Spleen (tissue), 11 donors: ENCODE measurements around the gene SPON1. TPM values are rescaled to one million over a fixed set of nuclear protein-coding genes. Genes with fewer than 3 reads are reported as not detected.

Experiments used
- DNase-seq: peaks from one replicate; pipeline ENCODE4 v3.0.0-alpha.2; 2020
- H3K27ac ChIP-seq, 8 donors: fragments of 200-600 bp; sonication (generic) in 7 of 8; 1 replicate in 4 of 8; 2 replicates in 4 of 8; pipeline versions ENCODE4 v1.5.0 to v1.8.0; 2016 to 2021; ENCODE audit warnings: inconsistent platforms in 4 of 8, mild to moderate bottlenecking in 4 of 8, moderate library complexity in 1 of 8
- H3K27me3 ChIP-seq, 7 donors: fragments of 200-600 bp; sonication (generic) in 6 of 7; replicated peaks in 1 of 7; 1 replicate in 4 of 7; 2 replicates in 3 of 7; pipeline versions ENCODE4 v1.5.0 to v1.8.0; 2016 to 2021; ENCODE audit warnings: inconsistent platforms in 3 of 7, mild to moderate bottlenecking in 1 of 7
- H3K36me3 ChIP-seq, 6 donors: fragments of 200-600 bp; sonication (generic) in 5 of 6; 1 replicate in 4 of 6; 2 replicates in 2 of 6; pipeline versions ENCODE4 v1.5.0 to v1.8.0; 2016 to 2021; ENCODE audit warnings: inconsistent platforms in 2 of 6
- H3K4me1 ChIP-seq, 6 donors: fragments of 200-600 bp; sonication (generic) in 5 of 6; 1 replicate in 3 of 6; 2 replicates in 3 of 6; pipeline versions ENCODE4 v1.5.0 to v1.8.0; 2016 to 2021; ENCODE audit warnings: inconsistent platforms in 3 of 6
- H3K4me3 ChIP-seq, 8 donors: fragments of 200-600 bp; sonication (generic) in 7 of 8; 1 replicate in 4 of 8; 2 replicates in 4 of 8; pipeline versions ENCODE4 v1.5.0 to v1.8.0; 2016 to 2021; ENCODE audit warnings: inconsistent platforms in 4 of 8, mild to moderate bottlenecking in 4 of 8, moderate library complexity in 2 of 8
- H3K9me3 ChIP-seq, 8 donors: fragments of 200-600 bp; sonication (generic) in 7 of 8; 1 replicate in 4 of 8; 2 replicates in 4 of 8; pipeline versions ENCODE4 v1.5.0 to v1.8.0; 2016 to 2021; ENCODE audit warnings: inconsistent platforms in 4 of 8
- CTCF ChIP-seq, 11 experiments: fragments of 200-600 bp in 7 of 11; fragments of 450-650 bp in 4 of 11; sonication (generic) in 4 of 11; IDR thresholded peaks in 8 of 11; conservative IDR thresholded peaks in 3 of 11; 1 replicate in 7 of 11; 2 replicates in 4 of 11; pipeline versions ENCODE4 v1.4.0 to v1.8.0; 2016 to 2021; ENCODE audit warnings: antibody characterized with exemption in 11 of 11, inconsistent platforms in 4 of 11, mild to moderate bottlenecking in 1 of 11
- POLR2A ChIP-seq, 3 donors: fragments of 450-650 bp; IDR thresholded peaks; one replicate each; pipeline ENCODE4 v1.5.1; 2017; ENCODE audit warnings: antibody characterized with exemption in 3 of 3, mild to moderate bottlenecking in 1 of 3
- POLR2AphosphoS5 ChIP-seq, 3 donors: sonication (generic); formaldehyde crosslinking; IDR thresholded peaks; one replicate each; pipeline ENCODE4 v1.5.1; 2017; ENCODE audit warnings: antibody characterized with exemption in 3 of 3
- WGBS, 5 donors: extraction: QIAGEN DNeasy Blood & Tissue Kit in 3 of 5; methylation state at CpG; one replicate each; pipeline versions ENCODE4 v1.1.5 to v1.1.7; 2013 to 2018; 5-methylcytosine and 5-hydroxymethylcytosine counted together
- intact Hi-C: fragments of 100-400 bp; cut with DNase I; formaldehyde crosslinking; loops from one replicate; pipeline ENCODE4 v1.15.0; 2023; ENCODE audit warnings: low total_unique reads
- polyA plus RNA-seq, 3 donors: library from polyadenylated mRNA; stranded (reverse); fragments of 200-250 nt; gene quantifications; one replicate each; pipeline ENCODE4 v1.2.1, GENCODE V29; 2013
- total RNA-seq, 7 donors: library from RNA; depleted of rRNA in 3 of 7; stranded (reverse); fragments of >200 nt in 3 of 7; fragmentation: NEBNext Ultra II Directional in 4 of 7; extraction: Animal tissue kit (Norgen Biotek cat#: 25700) in 4 of 7; gene quantifications; one replicate each; pipeline versions ENCODE4 v1.1.0 to v1.2.1, GENCODE V29; 2016 to 2021
- donor health status: healthy with polysubstance abuse.
- donor health status: DM: no; HTN: no; CAD: no; lungs with moderate emphysema.
- donor health status: DM: no; HTN: no; CAD: no.
- donor health status: Bipolar disorder and iron deficiency.
- donor health status: healthy.
- donor health status: DM: no; HTN: no; CAD: no.
- donor health status: DM: yes; HTN: yes; CAD: no.

The SPON1 gene
- total and polyA plus RNA-seq, 10 donors = 0.72 to 99.2 (median 10.1) TPM

- no peak for TF ChIP-seq POLR2A (IDR thresholded peaks at IDR 0.05)
- no peak for TF ChIP-seq CTCF (IDR thresholded peaks at IDR 0.05 in 8 of 11, conservative IDR thresholded peaks at IDR 0.05 in 3 of 11)
- no peak for TF ChIP-seq POLR2AphosphoS5 (IDR thresholded peaks at IDR 0.05)
- H3K4me1 ChIP-seq = no peaks in the 10 kb centered on the region
- peaks cover 0 to 20% (median 13%) of the 10 kb centered on the region in 8 donors for H3K9me3 ChIP-seq
- 93 to 97% (median 95%) methylated on average over 2 of the region's 2 CpGs for WGBS, 5 donors
- H3K4me3 ChIP-seq = no peak overlapping the region
- no peak for DNase-seq
- H3K36me3 ChIP-seq = no peaks in the 10 kb centered on the region
- H3K27me3 ChIP-seq = no peaks in the 10 kb centered on the region
- no peak overlapping the region for H3K27ac ChIP-seq
- intact Hi-C loops = no loop called here
These were observed 39.1 kb downstream of the SPON1 start for GRCh38 chr11:14001597-14001996.

GRCh38 chr11:14007566-14007965 lies 45.0 kb downstream of the SPON1 start:
- H3K36me3 ChIP-seq = no peaks in the 10 kb centered on the region
- 78 to 91% (median 85%) methylated on average over 6 of the region's 6 CpGs for WGBS, 5 donors
- H3K4me1 ChIP-seq = no peaks in the 10 kb centered on the region
- intact Hi-C loops = no loop called here
- DNase-seq = no peak
- H3K4me3 ChIP-seq = no peak overlapping the region
- no peak overlapping the region for H3K27ac ChIP-seq
- no peak for TF ChIP-seq CTCF (IDR thresholded peaks at IDR 0.05 in 8 of 11, conservative IDR thresholded peaks at IDR 0.05 in 3 of 11)
- no peaks in the 10 kb centered on the region for H3K27me3 ChIP-seq
- peaks cover 0 to 7% (median 0%) of the 10 kb centered on the region in 8 donors for H3K9me3 ChIP-seq

GRCh38 chr11:14010665-14011064 lies 48.1 kb downstream of the SPON1 start:
- intact Hi-C loops = no loop called here
- TF ChIP-seq POLR2AphosphoS5 (IDR thresholded peaks at IDR 0.05) (no peak), POLR2A (IDR thresholded peaks at IDR 0.05) (no peak), CTCF (IDR thresholded peaks at IDR 0.05 in 8 of 11, conservative IDR thresholded peaks at IDR 0.05 in 3 of 11) (no peak)
- no peaks in the 10 kb centered on the region for H3K4me1 ChIP-seq
- 56 to 80% (median 75%) methylated on average over 3 of the region's 3 CpGs for WGBS, 5 donors
- H3K9me3 ChIP-seq = no peaks in the 10 kb centered on the region
- H3K4me3 ChIP-seq = no peak overlapping the region
- no peak overlapping the region for H3K27ac ChIP-seq
- DNase-seq = no peak
- H3K27me3 ChIP-seq = no peaks in the 10 kb centered on the region
- no peaks in the 10 kb centered on the region for H3K36me3 ChIP-seq

GRCh38 chr11:14012846-14013245 lies 50.3 kb downstream of the SPON1 start:
- DNase-seq = no peak
- Histone ChIP-seq H3K36me3 (no peaks in the 10 kb centered on the region), H3K4me3 (no peak overlapping the region), H3K27ac (no peak overlapping the region), H3K4me1 (no peaks in the 10 kb centered on the region), H3K27me3 (no peaks in the 10 kb centered on the region), H3K9me3 (no peaks in the 10 kb centered on the region)
- TF ChIP-seq POLR2A (IDR thresholded peaks at IDR 0.05) (no peak), CTCF (IDR thresholded peaks at IDR 0.05 in 8 of 11, conservative IDR thresholded peaks at IDR 0.05 in 3 of 11) (no peak), POLR2AphosphoS5 (IDR thresholded peaks at IDR 0.05) (no peak)
- 88 to 94% (median 93%) methylated on average over 4 of the region's 4 CpGs for WGBS, 5 donors
- intact Hi-C loops = no loop called here
